IMR-90 (cell line): ENCODE results near the gene SRBD1. TPM values are rescaled to one million over a fixed set of nuclear protein-coding genes. Genes with fewer than 3 reads are reported as not detected.
A peak's percentile ranks its signal among the peaks of the same experiment; 100 is the strongest.

Experiments
- ATAC-seq: fragments of 200-7000 bp; cut with Tn5 transposase; 2 replicates; pipeline ENCODE4 v1.9.1; 2020; ENCODE audit warnings: low read depth, mild to moderate bottlenecking, moderate library complexity
- BruUV-seq: library from RNA; stranded (reverse); fragments of 400-500 nt; replicated peaks from 2 replicates; lab custom pipeline; 2021; lab: Mats Ljungman, UMichigan
- CTCF ChIA-PET: fragments of 300-600 bp; formaldehyde crosslinking; extraction: SDS; loops from one replicate; lab custom pipeline; 2021; ENCODE audit warnings: antibody characterized with exemption; lab: Yijun Ruan, JAX
- POLR2A ChIA-PET: fragments of 300-600 bp; sonication (Branson Sonifier 250); formaldehyde crosslinking; loops from one replicate; lab custom pipeline; 2022; ENCODE audit warnings: antibody characterized with exemption; ENCODE audit not compliant: unreplicated experiment; lab: Charles Lee
- DNase-seq: peaks from one replicate; pipeline ENCODE4 v3.0.0; 2013
- H2AFZ ChIP-seq: replicated peaks from 2 replicates; pipeline ENCODE3; 2013; ENCODE audit warnings: low read length, mild to moderate bottlenecking; ENCODE audit not compliant: poor library complexity
- H2AK5ac ChIP-seq: 2 replicates; pipeline ENCODE4 v1.6.1; 2013; ENCODE audit warnings: low read depth, low read length, inconsistent platforms
- H2AK9ac ChIP-seq: replicated peaks from 2 replicates; pipeline ENCODE3; 2013; ENCODE audit warnings: mild to moderate bottlenecking, low read depth, low read length, moderate library complexity; ENCODE audit not compliant: poor library complexity
- H2BK120ac ChIP-seq: 2 replicates; pipeline ENCODE4 v1.6.1; 2013; ENCODE audit warnings: low read depth, low read length, inconsistent platforms
- H2BK15ac ChIP-seq: 3 replicates; pipeline ENCODE4 v1.6.1; 2013; ENCODE audit warnings: low read depth, low read length, inconsistent platforms
- H2BK20ac ChIP-seq: 2 replicates; pipeline ENCODE4 v1.6.1; 2013; ENCODE audit warnings: low read depth, mild to moderate bottlenecking, inconsistent platforms, low read length, moderate library complexity
- H2BK5ac ChIP-seq: 2 replicates; pipeline ENCODE4 v1.6.1; 2013; ENCODE audit warnings: mild to moderate bottlenecking, low read depth, low read length, inconsistent platforms; ENCODE audit not compliant: poor library complexity, severe bottlenecking
- H3K14ac ChIP-seq: replicated peaks from 2 replicates; pipeline ENCODE4 v1.6.1; 2013; ENCODE audit warnings: low read depth, low read length, inconsistent platforms
- H3K18ac ChIP-seq: 2 replicates; pipeline ENCODE4 v1.6.1; 2013; ENCODE audit warnings: low read depth, low read length, control low read depth
- H3K23ac ChIP-seq: 2 replicates; pipeline ENCODE4 v1.6.1; 2013; ENCODE audit warnings: low read depth, low read length, inconsistent platforms
- H3K27ac ChIP-seq: 2 replicates; pipeline ENCODE4 v1.5.1; 2013; ENCODE audit warnings: mild to moderate bottlenecking, control low read depth, low read length; ENCODE audit not compliant: insufficient read depth
- H3K27me3 ChIP-seq: 2 replicates; pipeline ENCODE4 v1.6.1; 2013; ENCODE audit warnings: low read length; ENCODE audit not compliant: control insufficient read depth, insufficient read depth
- H3K36me3 ChIP-seq: 2 replicates; pipeline ENCODE4 v1.6.1; 2013; ENCODE audit warnings: low read length, mixed read lengths; ENCODE audit not compliant: control insufficient read depth, insufficient read depth
- H3K4ac ChIP-seq: 2 replicates; pipeline ENCODE4 v1.6.1; 2013; ENCODE audit warnings: low read depth, low read length, inconsistent platforms
- H3K4me1 ChIP-seq: 2 replicates; pipeline ENCODE4 v1.6.1; 2013; ENCODE audit warnings: low read length, mixed read lengths; ENCODE audit not compliant: control insufficient read depth, insufficient read depth
- H3K4me2 ChIP-seq: 2 replicates; pipeline ENCODE4 v1.6.1; 2013; ENCODE audit warnings: low read depth, mild to moderate bottlenecking, control low read depth, low read length, moderate library complexity
- H3K4me3 ChIP-seq: 2 replicates; pipeline ENCODE4 v1.5.1; 2013; ENCODE audit warnings: low read depth, mild to moderate bottlenecking, control low read depth, low read length, moderate library complexity; ENCODE audit not compliant: insufficient read depth
- H3K56ac ChIP-seq: 2 replicates; pipeline ENCODE4 v1.6.1; 2013; ENCODE audit warnings: low read length, inconsistent platforms; ENCODE audit not compliant: insufficient read depth; ENCODE audit errors: extremely low read depth
- H3K79me1 ChIP-seq, 2 experiments: 2 replicates each; pipeline ENCODE4 v1.6.1; 2013; ENCODE audit warnings: low read length in 2 of 2, inconsistent platforms in 1 of 2, low read depth in 1 of 2
- H3K9ac ChIP-seq: 2 replicates; pipeline ENCODE4 v1.6.1; 2013; ENCODE audit warnings: low read depth, low read length, control low read depth
- H3K9me1 ChIP-seq: 2 replicates; pipeline ENCODE4 v1.6.1; 2013; ENCODE audit warnings: low read length, inconsistent platforms; ENCODE audit not compliant: insufficient read depth
- H3K9me3 ChIP-seq: 2 replicates; pipeline ENCODE4 v1.6.1; 2013; ENCODE audit warnings: low read length; ENCODE audit not compliant: control insufficient read depth, insufficient read depth
- H4K20me1 ChIP-seq: 2 replicates; pipeline ENCODE4 v1.6.1; 2013; ENCODE audit warnings: low read length, inconsistent platforms; ENCODE audit not compliant: insufficient read depth
- H4K5ac ChIP-seq: 2 replicates; pipeline ENCODE4 v1.6.1; 2013; ENCODE audit warnings: mild to moderate bottlenecking, low read depth, low read length, control low read depth
- H4K8ac ChIP-seq, 2 experiments: 2 replicates each; pipeline ENCODE4 v1.6.1; 2013; ENCODE audit warnings: low read depth in 2 of 2, low read length in 2 of 2, control low read depth in 1 of 2, inconsistent platforms in 1 of 2
- H4K91ac ChIP-seq: 2 replicates; pipeline ENCODE4 v1.6.1; 2013; ENCODE audit warnings: low read depth, low read length, inconsistent platforms; ENCODE audit not compliant: insufficient read depth
- CEBPB ChIP-seq: IDR thresholded peaks from 2 replicates; pipeline ENCODE4 v1.6.1; 2012; ENCODE audit warnings: low read depth, low read length, improper control_type of control experiment
- FOS ChIP-seq: fragments of 150-350 bp; IDR thresholded peaks from 2 replicates; pipeline ENCODE4 v1.6.1; 2016; ENCODE audit warnings: low read depth, low read length
- MAFK ChIP-seq: IDR thresholded peaks from 2 replicates; pipeline ENCODE4 v1.6.1; 2012; ENCODE audit warnings: low read depth, low read length, improper control_type of control experiment
- MXI1 ChIP-seq: IDR thresholded peaks from 2 replicates; pipeline ENCODE4 v1.6.1; 2012; ENCODE audit warnings: low read depth, mild to moderate bottlenecking, low read length, moderate library complexity, borderline replicate concordance
- NFE2L2 ChIP-seq: fragments of 150-350 bp; IDR thresholded peaks from 2 replicates; pipeline ENCODE4 v1.6.1; 2016; ENCODE audit warnings: low read depth, mild to moderate bottlenecking, low read length
- POLR2A ChIP-seq: IDR thresholded peaks from 2 replicates; pipeline ENCODE4 v1.6.1; 2012; ENCODE audit warnings: mild to moderate bottlenecking, low read depth, low read length
- RAD21 ChIP-seq: IDR thresholded peaks from 2 replicates; pipeline ENCODE4 v1.6.1; 2012; ENCODE audit warnings: low read length, improper control_type of control experiment
- WGBS, 2 experiments: methylation state at CpG; one replicate each; pipeline versions ENCODE4 v1.1.5 to v1.1.7; 2013; ENCODE audit warnings: missing lambda C conversion rate in 2 of 2; ENCODE audit not compliant: insufficient read length in 1 of 2; ENCODE audit errors: extremely low coverage in 2 of 2; 5-methylcytosine and 5-hydroxymethylcytosine counted together
- dilution Hi-C: fragments of 300-500 bp; cut with HindIII; formaldehyde crosslinking; loops from one replicate; pipeline ENCODE4 v1.14.3; 2018; ENCODE audit warnings: low sequenced_read_pairs; ENCODE audit not compliant: unreplicated experiment
- in situ Hi-C: fragments of 300-500 bp; cut with MboI; formaldehyde crosslinking; loops from 3 replicates; pipeline ENCODE4 v1.14.3; 2019; ENCODE audit warnings: low sequenced_read_pairs, inconsistent platforms, mixed read lengths
- intact Hi-C: fragments of 100-400 bp; cut with micrococcal nuclease; formaldehyde crosslinking; loops from 2 replicates; pipeline ENCODE4 v1.10.0; 2022
- polyA plus RNA-seq, 3 experiments: library from polyadenylated mRNA; depleted of rRNA; stranded (reverse); fragments of >200 nt; gene quantifications; 2 replicates each; pipeline ENCODE4 v1.2.3, GENCODE V29; 2012; ENCODE audit warnings: low replicate concordance in 1 of 3
- total RNA-seq: library from RNA; depleted of rRNA; stranded (reverse); fragments of >200 nt; gene quantifications from 2 replicates; pipeline ENCODE4 v1.2.3, GENCODE V29; 2012
- TF ChIP-seq, protein P1 (sequence below): fragments of 150-350 bp; IDR thresholded peaks from 2 replicates; pipeline ENCODE4 v1.6.1; 2016; ENCODE audit warnings: low read depth, mild to moderate bottlenecking, low read length, moderate library complexity, borderline replicate concordance

SRBD1 gene
- total and polyA plus RNA-seq, 2 of the 4 experiments (the other 2 are of a cell fraction) = 3.5 to 14.7 TPM

DNA sequence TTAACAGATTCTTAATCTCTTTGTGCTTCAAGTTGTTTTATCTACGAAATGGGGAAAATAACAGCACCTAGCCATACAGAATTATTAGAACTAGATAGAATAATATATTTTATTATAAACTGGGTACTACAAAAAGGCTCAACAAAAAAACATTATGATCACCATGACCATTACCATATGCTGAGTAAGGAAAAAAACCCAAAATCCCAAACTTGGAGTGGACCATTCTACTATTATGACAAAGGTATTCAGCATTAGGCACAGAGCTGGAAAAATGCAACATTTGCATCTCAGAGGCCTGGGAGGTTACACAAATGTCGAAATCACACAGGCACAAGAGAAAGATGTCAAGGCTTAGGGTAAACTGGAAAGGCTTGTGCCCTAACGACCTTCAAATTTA lies 162.8 kb downstream of the SRBD1 start:
- no peak overlapping the region for H4K5ac ChIP-seq
- H3K27ac ChIP-seq = no peak overlapping the region
- no CpG with 5 or more reads among the region's 3 CpGs for WGBS, 2 experiments
- DNase-seq (no peak), ATAC-seq (no peak)
- H3K4me3 ChIP-seq = no peak overlapping the region
- H3K4me2 ChIP-seq = no peak overlapping the region
- H3K4ac ChIP-seq = no peak overlapping the region
- no peak overlapping the region for H2BK5ac ChIP-seq
- dilution Hi-C loops = no loop called here
- H2AK9ac ChIP-seq = no peak overlapping the region
- no peak overlapping the region for H3K9ac ChIP-seq
- H3K23ac ChIP-seq = no peak overlapping the region
- no peak overlapping the region for H2BK120ac ChIP-seq
- no peaks in the 10 kb centered on the region for H3K9me3 ChIP-seq
- in situ Hi-C loops = no loop called here
- CTCF ChIA-PET = no interaction called here
- H2BK20ac ChIP-seq = no peak overlapping the region
- H4K8ac ChIP-seq = no peak overlapping the region
- intact Hi-C loops = no loop called here
- no peak overlapping the region for H4K91ac ChIP-seq
- no peak overlapping the region for H2AFZ ChIP-seq
- H3K9me1 ChIP-seq = no peaks in the 10 kb centered on the region
- H4K20me1 ChIP-seq = no peaks in the 10 kb centered on the region
- BruUV-seq = no TSS peak
- no peaks in the 10 kb centered on the region for H3K79me1 ChIP-seq
- no peaks in the 10 kb centered on the region for H3K4me1 ChIP-seq
- no peak overlapping the region for H3K18ac ChIP-seq
- H3K56ac ChIP-seq = no peak overlapping the region
- no peak overlapping the region for H3K14ac ChIP-seq
- H3K27me3 ChIP-seq = no peaks in the 10 kb centered on the region
- H2BK15ac ChIP-seq = no peak overlapping the region
- TF ChIP-seq CEBPB (no peak), MAFK (peak; percentile 63; the same call in 1 of the 2 replicates), MXI1 (no peak), RAD21 (no peak), FOS (no peak), POLR2A (no peak), NFE2L2 (no peak)
- TF ChIP-seq, protein P1, sequence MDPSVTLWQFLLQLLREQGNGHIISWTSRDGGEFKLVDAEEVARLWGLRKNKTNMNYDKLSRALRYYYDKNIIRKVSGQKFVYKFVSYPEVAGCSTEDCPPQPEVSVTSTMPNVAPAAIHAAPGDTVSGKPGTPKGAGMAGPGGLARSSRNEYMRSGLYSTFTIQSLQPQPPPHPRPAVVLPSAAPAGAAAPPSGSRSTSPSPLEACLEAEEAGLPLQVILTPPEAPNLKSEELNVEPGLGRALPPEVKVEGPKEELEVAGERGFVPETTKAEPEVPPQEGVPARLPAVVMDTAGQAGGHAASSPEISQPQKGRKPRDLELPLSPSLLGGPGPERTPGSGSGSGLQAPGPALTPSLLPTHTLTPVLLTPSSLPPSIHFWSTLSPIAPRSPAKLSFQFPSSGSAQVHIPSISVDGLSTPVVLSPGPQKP = no peak
- H2AK5ac ChIP-seq = no peak overlapping the region
- H3K36me3 ChIP-seq = no peaks in the 10 kb centered on the region
- POLR2A ChIA-PET = no interaction called here
